GM18858 (cell line): ENCODE data around the gene ZNF180.
"Not testable (repeated sequence)": the region's sequence is repeated elsewhere in the genome, so short reads cannot be mapped to it uniquely, and the experiment has no call there.

Source experiments
- ATAC-seq: cut with Tn5 transposase; IDR thresholded peaks from one replicate; pipeline ENCODE4 v1.9.1; 2021; ENCODE audit not compliant: unreplicated experiment

The ZNF180 gene

DNA sequence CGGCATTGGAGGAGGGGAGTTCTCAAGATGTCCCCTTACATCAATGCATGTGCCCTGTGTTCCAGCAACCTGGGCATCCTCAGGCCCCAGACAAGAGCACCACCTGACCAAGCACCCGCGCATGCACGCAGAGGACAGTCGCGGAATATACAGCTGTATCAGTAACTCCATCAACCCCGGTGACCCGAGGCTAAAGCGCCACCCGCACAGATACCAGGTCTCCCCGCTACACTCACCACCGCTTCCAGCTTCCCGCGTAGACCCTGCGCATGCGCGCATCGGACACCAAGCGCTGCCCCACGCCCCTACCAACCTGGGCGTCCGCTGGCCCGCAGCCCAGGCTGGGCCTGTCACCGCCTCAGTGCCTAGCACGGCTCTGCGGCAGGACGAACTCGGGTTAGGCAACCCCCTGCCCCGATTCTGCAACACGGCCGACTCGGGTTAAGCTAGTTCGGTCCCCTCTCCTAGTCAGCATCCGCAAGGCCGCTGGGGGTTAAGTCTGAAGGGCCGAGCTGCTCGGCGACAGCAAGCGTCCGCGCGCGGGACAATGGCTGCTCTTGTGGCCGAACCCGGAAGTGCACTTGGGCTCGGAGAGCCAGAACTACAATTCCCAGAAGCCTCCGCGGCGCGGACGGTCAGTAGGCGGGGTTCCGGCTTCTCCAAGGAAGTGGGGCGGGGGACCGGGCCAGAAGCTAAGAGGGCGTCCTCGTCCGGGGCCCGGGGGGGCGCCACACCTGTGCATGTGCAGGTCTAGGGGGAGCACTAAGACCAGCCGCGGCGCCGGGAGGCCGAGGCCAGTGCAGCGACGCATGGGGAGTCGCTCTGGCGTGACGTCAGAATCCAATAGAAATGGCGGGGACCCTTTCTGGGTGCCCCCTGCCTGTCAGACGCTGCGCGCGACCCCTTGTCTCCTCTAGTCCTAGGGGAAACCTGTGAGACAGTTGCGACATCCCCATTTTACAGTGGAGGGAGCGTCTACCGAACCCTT lies at the start of gene ZNF180:
Gene ZNF180 (minus strand): TSS at position 561 of the 988 bp plus-strand sequence. CDS start 3,188 bp downstream, outside the sequence.
- peak; percentile 75 for ATAC-seq

DNA sequence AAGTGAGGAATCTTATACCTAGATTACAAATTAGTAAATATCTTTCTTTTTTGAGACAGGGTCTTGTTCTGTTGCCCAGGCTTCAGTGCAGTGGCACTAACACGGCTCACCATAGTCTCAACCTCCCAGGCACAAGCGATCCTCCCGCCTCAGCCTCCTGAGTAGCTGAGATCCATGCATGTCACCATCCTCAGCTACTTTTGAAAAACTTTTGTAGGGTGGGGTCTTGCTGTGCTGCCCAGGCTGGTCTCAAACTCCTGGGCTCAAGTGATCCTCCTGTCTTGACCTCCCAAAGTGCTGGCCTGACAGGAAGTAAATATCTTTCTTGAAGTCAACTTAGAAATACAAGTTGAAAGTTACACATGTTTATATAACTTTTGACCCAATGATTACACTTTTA lies 49.2 kb upstream of the ZNF180 start:
- no peak for ATAC-seq

DNA sequence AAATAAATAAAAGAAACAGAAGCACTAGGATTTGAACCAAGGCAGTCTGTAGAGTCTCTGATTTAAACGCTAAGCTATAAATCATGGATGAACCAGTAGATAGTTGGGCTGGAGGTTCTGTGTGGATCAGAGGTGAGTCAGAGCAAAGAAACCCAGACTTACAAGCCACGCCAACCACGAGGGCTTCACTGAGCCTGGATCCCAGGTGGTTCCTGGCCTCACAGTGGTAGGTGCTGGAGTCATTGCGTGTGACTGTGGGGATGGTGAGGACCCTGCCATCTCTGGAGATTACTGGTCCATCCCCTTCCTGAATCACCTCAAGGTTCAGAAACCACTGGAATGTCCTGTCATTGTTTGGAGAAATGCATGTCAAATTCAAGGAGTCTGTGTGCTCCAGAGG lies 48.4 kb upstream of the ZNF180 start:
- ATAC-seq: no peak

DNA sequence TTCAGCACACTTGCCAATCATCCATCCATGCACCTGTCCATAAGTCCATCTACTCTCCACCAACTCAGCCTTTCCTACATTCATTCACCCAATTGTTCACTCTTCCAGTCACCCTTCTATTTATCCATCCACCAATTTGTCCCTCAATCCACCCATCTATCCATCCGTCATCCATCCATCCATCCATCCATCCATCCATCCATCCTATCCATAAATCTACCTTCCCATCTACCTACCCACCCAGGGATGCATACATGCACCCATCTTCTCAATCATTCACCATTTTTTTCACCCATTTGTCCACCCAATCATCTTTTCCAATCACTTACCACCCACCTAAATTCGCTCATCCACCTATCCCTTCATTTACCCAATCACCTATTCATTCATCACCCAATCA lies 43.7 kb upstream of the ZNF180 start:
- ATAC-seq: no peak

DNA sequence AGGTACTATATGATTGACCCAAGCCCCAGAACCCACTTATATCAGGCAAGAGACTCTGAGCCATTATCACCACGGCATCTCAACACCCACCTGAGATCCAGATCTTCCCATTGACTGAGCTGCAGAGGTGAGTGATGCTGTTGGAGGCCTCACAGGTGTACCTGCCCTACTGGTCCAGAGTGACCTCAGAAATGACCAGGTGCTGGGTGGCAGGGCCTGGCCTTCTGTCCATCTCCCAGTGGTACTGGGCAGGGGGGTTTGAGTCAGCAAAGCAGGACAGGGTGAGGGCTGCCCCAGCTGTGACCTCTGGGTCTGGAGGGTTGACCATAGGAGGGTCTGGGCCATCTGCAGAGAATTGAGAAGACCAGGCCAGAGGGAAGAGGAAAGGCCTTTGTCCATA lies 42.3 kb upstream of the ZNF180 start:
- no peak for ATAC-seq

DNA sequence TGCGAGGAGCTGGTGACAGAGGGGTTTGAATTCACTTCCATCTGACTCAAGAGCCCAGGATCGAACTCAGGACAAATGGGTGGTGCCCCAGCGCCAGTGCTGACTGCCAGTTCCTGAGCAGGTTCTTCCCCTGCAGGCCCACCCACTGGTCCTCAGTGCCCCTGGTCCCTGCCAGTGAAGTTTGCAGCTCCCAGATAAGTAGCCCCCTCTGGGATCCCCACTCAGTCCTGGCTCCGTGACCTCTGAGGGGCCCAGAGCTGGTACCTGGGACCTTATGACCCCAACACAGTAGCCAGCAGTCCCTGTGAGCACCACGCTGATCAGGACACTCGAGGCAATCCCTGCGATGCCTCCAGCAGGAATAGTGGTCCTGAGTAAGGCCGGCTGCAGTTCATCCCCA lies 40.4 kb upstream of the ZNF180 start:
- no peak for ATAC-seq

DNA sequence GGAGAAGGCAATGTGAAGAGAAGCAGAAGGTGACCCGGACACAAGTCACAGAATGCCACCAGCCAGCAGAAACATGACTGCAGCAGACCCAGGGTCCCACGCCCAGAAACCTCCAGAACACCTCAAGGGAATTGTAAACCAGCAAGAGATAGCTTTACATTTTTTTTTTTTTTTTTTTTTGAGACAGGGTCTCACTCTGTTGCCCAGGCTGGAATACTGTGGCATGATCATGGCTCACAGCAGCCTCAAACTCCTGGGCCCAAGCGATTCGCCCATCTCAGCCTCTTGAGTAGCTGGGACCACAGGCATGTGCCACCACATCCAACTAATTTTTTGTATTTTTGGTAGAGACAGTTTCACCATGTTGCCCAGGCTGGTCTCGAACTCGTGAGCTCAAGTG lies 39.7 kb upstream of the ZNF180 start:
- ATAC-seq: no peak

DNA sequence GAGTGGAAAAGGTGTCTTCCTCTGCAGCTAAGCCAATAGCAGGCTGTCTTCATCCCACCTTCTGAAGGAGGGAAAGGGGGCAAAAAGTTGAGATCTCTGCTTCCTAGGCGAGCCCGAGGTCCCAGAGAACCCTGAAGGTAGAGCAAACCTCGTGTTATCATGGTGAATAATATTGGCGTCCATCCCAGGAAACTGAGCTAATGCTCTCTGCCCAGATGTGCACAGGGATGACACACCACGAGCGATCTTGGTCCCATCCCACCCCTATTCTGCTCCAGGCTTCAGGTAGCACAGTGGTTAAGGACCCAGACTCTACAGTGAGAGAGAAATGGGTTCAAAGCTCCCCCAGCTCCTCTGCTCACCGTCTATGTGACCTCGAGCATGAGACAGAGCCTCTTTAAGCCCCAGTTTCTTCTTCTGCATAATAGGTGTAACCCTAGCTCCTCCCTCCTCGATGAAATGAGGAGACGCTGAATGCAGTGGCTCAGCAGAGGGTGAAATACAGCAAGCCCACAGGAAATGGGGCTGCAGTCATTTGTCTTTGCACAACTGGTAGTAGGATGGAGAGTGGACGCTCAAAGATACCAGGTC lies 39.0 kb upstream of the ZNF180 start:
- no peak for ATAC-seq

DNA sequence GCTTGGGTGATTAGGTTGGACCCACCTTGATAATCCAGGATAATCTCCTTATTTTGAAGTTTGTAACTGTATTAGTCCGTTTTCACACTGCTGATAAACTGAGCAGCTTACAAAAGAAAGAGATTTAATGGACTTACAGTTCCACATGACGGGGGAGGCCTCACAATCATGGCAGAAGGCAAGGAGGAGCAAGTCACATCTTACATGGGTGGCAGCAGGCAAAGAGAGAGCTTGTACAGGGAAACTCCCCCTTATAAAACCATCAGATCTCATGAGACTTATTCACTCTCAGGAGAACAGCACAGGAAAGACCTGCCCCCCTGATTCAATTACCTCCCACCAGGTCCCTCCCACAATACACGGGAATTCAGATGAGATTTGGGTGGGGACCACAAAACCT lies 35.0 kb upstream of the ZNF180 start:
- not testable (repeated sequence) for ATAC-seq

DNA sequence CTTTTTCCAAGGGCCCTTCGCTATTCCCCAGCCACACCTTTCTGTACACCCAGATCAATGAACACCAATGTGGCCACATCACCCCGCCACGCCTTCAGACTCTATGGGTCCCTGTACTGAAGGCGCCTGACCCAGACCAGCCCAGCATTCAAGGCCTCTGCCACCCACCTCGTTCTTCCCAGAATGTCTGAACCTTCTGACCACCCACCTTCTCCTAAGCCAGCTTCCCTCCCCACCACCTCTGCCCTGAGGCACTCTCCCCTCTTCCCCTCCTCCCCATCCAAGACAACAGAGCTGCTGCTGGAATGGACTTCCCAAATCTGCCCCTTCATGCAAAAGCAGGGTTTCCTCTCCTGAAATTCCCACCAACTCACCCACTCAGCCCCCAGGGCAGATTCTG lies 32.5 kb upstream of the ZNF180 start:
- ATAC-seq: no peak

DNA sequence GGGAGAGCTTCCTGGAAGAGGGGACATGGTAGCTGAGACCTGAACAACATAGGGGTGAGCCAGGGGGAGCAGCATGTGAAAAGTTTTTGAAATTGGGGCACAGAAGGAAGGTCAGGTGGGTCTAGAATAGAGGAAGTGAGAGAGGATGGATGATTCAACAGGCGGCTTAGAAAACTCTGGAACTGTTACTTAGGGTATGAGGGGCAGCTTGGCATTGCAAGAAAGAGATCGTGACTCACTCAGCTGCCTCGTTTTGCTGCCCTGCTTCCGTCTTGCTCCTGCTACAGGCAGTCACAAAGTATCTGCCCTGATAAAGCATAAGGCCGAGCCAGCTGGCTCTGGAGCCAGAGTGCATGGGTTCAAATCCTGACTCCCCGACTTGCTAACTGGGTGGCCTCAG lies 30.5 kb upstream of the ZNF180 start:
- ATAC-seq: no peak

DNA sequence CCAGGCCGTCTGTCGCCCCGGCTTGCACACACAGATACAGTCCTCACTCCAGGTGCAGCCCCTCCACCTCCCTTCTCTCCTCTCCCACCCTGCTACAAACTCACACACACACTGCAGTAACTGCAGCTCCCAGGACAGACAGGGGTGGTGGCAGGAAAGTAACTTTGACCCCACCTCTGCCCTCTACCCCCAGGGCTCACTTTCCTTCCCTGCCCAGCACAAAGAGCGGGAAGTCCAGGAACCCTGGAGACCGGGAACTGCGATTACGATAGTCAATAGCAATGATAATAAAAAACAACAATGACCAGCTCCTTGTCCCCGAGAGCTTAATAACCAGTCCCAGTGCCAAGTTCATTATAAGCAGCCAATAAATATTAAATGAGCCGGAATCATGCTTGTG lies 29.2 kb upstream of the ZNF180 start, which contains the start of gene CEACAM20:
Gene CEACAM20 (minus strand): TSS at position 140 of the 400 bp plus-strand sequence. CDS start 166 bp downstream, outside the sequence.
- no peak for ATAC-seq

DNA sequence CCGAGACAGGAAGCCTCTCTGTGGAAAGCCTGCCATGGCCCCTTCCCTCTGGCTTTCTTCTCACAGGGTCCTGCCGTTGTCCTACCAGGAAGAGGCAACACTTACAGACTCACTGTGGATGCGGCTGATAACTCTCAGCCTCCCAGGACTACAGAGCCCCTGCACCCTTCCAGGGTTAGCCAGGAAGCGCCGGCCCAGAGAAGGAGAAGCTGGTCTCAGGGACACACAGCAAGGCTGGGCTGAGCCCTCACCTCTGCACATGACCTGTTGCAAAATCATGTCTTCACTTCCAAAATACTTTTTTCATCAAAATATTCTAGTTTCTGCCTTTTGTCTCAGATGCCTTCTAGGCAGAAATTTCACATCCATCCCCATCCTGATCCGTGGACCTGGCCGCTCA lies 27.2 kb upstream of the ZNF180 start:
- no peak for ATAC-seq

DNA sequence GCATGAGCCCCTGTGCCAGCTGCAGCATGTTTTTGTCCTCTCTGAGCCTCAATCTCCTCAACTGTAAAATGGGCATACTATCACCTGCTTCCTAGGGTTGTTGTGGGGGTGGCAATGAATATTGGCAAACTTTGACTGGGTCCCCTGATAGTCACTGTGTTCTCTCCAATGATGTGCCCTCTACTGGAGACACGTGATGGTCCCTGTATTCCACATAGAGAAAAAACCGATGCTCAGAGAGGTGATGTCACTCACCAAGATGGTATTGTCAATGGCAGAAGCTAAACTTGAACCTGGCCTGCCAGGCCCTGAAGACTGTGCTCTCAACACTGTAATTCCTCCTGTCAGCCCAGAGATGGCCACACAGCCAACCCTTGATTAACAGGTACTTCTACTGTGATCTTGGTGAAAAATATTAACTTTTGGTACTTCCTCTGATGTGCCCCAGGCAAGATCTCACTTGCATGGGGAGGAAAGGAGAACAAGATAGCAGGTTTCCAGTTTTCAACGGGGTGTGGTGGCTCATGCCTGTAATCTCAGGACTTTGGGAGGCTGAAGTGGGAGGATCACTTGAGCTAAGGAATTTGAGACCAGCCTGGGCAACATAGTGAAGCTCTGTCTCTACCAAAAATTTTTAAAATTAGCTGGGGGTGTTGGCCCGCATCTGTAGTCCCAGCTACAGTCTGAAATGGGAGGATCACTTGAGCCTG lies 25.6 kb upstream of the ZNF180 start:
- ATAC-seq: no peak

DNA sequence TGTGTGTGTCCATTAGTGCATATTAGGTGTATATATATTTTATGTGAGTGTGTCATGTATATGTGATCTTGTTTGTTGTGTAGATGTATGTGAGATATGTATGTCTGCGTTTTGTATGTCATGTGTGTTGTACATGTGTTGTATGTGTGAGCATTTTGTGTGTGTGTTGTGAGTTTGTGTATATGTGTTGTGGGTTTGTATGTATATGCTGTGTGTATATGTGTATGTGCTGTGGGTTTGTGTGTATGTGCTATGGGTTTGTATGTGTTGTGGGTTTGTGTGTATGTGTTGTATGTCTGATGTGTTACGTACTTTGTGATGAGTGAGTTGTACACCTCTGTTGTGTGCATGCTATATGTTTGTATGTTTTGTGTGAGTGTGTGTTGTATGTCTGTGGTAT lies 21.0 kb upstream of the ZNF180 start:
- ATAC-seq: no peak

DNA sequence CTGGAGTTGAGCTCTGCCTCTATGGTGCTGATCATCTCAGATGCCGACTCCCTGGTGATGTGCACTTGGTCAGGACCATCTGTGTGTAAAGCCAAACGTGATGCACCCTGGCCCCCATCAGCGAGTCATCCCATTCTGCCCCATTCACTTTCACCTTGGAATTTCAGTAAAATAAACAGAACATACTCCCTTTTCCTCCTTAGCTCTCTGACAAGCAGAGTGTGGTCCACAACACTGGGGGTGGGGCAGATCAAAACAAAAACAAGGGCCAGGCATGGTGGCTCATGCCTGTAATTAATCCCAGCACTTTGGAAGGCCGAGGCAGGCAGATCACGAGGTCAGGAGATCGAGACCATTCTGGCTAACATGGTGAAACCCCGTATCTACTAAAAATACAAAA lies 16.8 kb upstream of the ZNF180 start:
- ATAC-seq: no peak

DNA sequence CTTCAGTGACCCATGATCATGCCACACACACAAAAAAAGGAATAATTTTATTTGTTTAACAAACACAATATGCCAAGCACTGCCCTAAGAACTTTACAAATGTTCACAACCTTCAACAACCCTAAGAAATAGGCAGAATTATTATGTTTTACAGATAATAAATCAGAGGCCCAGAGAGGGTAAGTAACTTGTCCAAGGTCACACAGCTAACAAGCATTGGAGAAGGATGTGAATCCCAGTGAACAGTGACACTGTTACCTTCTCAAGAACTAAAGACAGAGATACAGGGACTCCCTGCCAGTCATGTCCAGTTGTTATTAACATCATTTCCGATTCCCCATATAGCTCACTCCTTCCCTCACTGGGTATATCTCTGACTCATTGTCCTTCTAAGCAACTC lies 15.6 kb upstream of the ZNF180 start:
- ATAC-seq: no peak

DNA sequence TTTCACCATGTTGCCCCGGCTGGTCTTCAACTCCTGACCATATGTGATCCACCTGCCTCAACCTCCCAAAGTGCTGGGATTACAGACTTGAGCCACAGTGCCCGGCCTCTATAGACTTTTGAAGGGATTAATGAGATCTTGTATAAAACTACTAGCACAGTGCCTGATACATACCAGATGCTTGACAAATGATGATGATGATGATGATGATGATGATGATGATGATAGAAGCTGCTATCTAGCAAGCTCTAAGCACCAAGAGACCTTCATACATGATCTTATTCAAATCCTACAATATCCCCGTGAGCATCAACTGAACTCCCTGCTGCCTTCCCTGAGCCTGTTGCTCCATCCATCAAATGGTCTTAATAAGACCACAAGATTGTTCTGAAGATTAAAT lies 14.7 kb upstream of the ZNF180 start:
- no peak for ATAC-seq

DNA sequence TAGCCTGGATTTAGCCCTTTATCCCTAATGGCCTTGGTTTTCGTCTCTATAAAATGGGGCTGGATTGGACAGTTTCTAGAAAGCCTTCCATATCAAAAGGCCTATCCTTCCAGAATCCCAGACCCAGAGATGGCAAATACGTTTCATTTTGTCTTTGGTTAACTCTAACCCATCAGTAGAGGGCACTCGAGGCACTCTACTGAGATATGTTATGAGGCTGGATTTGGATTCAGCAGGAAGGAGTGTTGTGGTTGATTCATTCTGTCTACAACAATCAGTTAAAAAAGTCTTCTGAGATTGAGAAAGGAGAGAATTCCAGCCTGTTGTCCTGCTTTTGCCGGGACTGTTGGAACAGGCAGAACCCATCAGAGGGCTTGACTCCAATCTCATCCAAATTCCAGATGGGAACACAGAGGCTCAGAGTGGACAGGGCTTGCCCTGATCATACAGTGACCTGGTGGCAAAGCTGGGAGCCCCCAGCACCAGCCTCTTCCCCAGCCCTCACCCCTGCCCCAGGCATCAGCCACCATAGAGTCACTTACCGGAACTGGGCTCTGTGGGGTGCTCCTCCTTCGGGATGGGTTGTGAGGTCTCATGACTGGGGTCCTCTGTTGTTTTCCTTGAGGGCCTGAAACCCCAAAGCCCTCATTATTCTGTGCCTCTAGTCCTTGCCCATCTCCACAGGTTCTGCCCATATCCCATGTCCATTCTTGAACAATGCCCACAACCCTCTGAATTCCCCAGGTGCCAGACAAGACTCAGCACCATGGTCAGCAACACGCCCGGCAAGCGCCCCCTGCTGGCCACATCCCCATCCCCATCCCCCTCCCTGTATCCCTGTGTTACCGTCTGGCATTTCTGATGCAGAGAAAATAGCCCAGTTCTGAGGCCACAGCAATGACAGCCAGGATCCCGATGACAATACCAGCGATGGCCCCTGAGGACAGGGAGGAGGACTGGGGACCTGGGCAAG lies 12.3 kb upstream of the ZNF180 start:
- no peak for ATAC-seq

DNA sequence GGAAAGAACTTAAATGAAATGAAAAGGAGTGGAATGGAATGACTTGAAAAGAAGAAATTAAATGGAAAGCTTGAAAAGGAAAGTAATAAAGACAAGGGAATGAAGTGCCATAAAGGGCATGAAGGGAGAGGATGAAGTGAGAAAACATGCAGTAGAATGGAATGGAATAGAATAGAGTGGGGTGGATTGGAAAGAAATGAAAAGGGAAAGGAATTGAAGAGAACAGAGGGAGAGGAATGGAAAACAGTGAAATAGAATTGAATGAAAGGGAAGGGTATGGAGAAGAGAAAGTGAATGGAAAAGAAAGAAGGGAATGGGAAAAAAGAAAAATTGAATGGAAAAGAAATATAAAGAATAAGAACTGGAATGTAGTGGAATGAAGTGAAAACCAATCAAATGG lies 9.2 kb upstream of the ZNF180 start:
- ATAC-seq: no peak

DNA sequence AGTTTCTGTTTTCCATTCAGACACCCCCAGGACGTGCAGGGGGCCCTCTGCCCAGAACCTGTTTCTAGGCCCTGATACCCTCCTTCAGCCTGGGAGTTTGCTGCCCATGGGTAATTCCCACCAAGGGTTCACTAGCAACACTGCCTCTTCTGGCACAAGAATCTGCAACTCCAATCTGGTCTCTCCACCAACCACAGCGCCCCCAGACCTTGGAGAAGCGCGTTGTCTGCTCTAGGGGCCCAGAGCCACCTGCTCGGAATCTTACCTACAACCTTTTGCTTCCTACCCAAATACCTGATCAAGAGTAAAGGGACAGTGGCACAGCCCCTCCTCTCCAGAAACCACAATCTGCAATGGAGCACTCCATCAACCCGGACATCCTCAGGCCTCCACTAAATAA lies 763 bp downstream of the ZNF180 start:
- ATAC-seq: no peak
